GM18519 (cell line): ENCODE measurements around the gene SHISA6.

Experiments used
- ATAC-seq: cut with Tn5 transposase; IDR thresholded peaks from one replicate; pipeline ENCODE4 v1.9.1; 2021; ENCODE audit warnings: mild to moderate bottlenecking, moderate library complexity; ENCODE audit not compliant: unreplicated experiment, low FRiP score

The SHISA6 gene

DNA sequence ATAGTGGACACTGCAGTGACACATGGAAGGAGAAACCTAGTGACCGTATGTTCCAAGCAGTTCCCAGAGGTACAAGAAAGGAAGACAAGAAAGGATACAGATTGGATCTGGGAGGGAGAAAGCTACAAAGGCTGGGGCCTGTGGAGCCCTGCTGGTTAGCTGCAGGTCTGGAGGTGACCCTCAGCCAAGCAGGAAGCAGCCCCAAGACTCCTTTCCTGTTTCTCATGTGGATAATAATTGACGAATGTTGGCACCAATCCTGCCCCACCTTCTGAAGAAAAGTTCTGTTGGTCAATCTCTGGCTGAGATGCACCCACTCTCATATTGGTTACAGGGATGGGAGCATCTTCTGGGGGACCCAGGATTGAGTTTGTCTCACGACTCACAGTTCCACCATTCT is 99.8 kb downstream of the SHISA6 start:
- no peak for ATAC-seq

DNA sequence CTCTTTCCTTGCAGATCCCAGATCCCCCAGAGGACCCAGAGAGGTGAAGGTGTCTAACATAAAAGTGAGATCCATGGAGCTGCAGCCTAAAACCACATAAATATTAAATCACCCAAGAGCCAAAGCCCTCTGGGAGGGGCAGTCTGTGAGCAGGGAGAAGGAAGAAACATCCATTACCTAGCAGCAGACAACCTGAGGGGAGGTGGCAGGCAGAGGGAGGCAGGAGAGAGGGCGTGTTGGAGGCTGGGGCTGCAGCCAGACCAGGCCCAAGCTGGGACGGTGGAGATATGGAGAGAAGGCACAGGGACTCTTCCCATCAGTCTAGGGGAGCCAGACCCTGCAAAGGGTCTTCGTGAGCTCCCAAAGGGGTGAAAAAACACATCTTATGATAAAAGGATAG is 101.1 kb downstream of the SHISA6 start:
- no peak for ATAC-seq

GRCh38 chr17:11349106-11349505 is 108.1 kb downstream of the SHISA6 start:
- ATAC-seq, result no peak

DNA sequence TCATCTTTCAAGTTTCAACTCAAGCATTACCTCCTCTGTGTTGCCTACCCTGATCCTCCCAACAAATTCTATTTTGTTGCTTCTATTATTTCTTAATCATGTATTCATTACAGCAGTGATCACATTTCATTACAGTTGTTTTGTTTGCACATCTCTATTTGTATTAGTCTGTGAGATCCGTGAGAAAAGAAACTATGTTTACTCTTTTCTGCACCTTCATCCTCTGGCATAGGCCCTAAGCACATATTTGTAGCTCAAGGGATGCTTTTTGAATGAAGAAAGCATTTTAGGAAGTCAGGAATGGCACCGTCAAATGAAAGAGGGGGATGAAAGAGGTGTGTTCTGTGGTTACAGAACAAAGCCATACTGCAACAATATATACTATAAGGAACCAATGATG is 110.5 kb downstream of the SHISA6 start:
- ATAC-seq, result no peak

DNA sequence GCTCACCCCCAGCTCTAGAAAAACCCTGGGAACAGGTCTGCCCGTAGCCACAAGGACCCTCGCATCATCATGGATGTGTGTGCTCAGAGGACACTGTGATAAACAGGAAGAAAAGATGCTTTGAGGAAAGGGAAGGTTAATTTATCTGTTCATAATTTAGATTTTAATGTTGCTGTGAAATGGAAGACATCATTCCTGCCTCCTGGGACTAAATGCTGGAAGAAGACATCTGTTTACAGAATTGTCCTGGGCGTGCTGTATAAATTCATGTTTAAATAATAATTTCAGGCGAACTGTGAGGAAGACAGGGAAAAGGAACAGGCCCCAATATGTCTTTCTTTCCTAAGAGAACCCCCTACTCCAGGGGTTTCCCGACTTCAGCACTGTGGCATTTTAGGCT is 112.6 kb downstream of the SHISA6 start:
- no peak for ATAC-seq

- ATAC-seq, result no peak
Observed at GRCh38 chr17:11356371-11356770, 115.4 kb downstream of the SHISA6 start.

DNA sequence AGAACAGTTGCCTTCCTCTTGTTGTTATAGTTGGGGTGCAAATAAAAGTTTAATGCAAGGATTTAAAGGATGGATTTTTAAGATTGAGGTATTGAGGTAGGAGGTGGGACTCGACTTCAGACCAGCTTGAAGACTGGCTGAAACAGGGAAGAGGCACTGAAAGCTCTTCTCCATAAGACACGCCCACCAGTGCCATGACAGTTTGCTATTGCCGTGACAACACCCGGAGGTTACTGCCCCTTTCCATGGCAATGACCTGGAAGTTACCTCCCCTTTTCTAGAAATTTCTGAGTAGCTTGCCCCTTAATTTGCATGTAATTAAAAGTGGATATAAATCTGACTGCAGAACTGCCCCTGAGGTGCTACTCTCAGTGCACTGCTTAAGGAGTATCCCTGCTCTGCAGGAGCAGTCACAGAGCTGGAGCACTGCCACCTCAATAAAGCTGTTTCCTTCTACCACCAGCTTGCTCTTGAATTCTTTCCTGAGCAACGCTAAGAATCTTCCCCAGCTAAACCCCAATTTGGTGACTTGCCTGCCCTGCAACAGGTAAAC is 122.6 kb downstream of the SHISA6 start:
- ATAC-seq, result no peak

DNA sequence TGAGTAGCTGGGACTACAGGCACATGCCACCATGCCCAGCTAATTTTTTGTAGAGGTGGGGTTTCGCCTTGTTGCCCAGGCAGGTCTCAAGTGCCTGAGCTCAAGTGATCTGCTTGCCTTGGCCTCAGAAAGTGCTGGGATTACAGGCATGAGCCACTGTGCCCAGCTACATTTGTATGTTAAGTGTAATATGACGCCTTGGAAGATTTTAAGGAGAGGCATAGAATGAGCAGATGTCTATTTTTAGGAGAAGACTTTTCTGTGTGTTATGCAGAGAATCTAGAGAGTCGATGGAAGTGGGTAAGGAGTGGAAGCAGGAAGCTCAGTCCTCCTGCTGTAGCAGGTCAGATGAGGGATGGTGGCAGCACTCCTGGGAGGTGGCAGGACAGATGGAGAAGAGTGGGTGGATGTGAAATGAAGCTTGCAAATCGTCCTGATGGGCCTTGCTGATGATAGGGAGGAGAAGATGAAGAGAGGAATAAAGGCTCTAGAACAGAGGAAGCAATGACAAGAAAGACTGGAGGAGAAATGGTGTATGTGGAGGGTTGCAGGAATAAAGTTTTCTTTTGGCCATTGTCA is 125.3 kb downstream of the SHISA6 start:
- no peak for ATAC-seq

- no peak for ATAC-seq
Observed at GRCh38 chr17:11369575-11369974, 128.6 kb downstream of the SHISA6 start.

GRCh38 chr17:11372692-11373091 is 131.7 kb downstream of the SHISA6 start:
- no peak for ATAC-seq

- no peak for ATAC-seq
Observed at GRCh38 chr17:11378506-11378905, 137.5 kb downstream of the SHISA6 start.

DNA sequence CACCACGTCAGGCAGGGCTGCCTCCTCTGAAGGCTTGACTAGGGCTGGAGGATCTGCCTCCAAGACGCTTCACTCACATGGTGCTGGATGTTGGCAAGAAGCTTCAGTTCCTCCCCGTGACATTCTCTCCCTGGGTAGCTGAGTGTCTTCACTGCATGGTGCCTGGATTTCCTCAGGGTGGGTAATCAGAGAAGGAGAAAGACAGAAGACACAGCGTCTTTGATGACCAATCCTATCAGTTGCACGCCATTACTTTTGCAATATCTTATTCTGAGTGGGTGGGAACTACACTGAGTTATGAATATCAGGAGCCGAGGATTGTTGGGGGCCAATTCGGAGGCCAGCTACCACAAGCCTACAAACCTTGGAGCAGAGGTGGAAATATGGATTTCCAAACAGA is 139.7 kb downstream of the SHISA6 start:
- ATAC-seq, result no peak

DNA sequence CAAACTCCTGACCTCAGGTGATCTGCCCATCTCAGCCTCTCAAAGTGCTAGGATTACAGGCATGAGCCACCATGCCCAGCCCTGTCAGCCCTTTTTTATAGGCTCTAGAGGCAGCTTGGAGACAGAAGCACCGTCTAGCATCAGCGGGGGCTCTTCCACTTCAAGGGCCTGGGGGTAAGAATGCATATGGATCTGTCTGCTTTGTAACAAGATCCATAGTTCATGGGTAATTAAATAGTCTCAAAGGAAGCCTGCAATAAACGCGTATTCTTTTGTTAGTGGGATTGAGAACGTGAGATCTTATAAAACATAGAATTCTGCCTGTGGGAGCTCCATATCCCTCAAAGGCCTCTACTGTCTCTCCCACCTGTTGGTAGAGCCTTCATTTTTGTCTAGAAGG is 142.1 kb downstream of the SHISA6 start:
- no peak for ATAC-seq

- no peak for ATAC-seq
Observed at GRCh38 chr17:11384131-11384530, 143.1 kb downstream of the SHISA6 start.

- no peak for ATAC-seq
Observed at GRCh38 chr17:11387610-11388009, 146.6 kb downstream of the SHISA6 start.

DNA sequence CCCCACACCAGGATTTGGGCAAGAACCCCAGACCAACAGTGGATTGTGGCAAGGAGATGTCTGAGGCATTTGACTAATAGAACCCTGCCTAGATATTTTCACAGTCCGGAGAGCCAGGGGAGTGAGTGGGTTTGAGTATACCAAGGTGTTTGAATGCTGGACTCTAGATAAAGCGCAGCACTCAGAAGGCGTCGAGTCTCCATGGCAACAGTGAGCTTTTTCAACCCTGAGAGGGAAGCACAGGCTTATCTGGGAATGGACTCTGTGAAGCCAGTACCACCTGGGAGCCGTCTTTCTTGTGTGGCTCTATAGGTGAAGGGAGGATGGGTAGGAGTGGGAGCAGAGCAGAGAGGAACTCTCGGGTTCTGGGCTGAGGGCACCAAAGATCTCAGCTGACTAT is 147.0 kb downstream of the SHISA6 start:
- no peak for ATAC-seq

GRCh38 chr17:11389583-11389982 is 148.6 kb downstream of the SHISA6 start:
- ATAC-seq, result no peak

DNA sequence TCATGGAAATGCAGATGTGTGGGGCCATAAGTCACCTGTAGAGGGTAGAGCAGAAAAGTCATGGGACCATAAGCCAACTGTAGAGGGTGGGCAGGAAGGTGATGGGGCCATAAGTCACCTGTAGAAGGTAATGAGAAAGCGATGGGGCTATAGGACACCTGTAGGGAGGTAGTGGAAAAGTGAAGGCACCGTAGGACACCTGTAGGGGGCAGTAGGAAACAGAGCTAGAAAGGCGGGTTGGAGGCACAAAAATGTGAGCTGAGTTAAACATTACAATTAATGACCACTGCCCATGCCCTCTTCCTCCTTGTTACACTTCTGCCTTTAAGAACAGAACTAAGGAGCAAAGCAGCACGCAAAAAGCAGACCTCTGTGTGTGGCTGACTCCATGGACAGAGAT is 150.1 kb downstream of the SHISA6 start:
- ATAC-seq, result no peak

DNA sequence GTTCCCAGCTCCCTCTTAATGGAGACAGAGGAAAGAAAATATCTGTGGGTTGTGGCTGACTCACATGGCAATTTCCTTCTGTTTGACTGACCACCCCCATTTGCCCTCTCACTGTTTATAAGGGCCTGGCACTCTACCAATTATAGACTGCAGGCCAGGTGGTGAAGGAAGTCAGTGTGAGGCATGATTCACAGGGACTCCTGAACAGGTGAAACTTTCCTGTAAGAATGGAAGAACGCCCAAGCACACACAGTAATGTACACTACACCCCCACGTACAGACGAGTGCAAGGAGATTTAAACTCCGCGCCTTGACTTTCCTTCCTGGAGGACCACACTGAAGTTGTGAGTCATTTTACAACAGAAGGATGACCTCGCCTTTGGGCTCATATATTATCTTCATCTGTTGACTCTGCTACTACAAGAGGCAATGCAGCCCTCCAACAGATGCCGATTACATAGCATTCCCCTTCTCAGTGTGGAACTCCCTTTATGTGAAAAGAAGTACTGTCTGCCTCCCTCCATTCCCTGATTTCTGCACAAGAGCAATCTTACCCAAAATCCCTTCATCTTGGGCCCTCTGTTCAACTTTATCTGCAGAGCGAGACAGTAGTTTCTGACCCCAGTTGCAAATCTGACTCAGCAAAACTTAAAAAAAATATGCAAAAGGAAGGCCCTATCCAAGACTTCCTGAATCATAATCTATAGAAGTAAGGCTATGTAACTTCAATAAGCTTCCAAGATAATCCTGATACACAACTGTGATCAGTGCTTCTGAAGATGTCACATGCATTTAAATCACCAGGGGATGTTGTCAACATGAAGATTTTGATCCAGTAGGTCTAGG is 163.6 kb downstream of the SHISA6 start:
- ATAC-seq, result no peak

- ATAC-seq, result no peak
Observed at GRCh38 chr17:11406716-11407115, 165.7 kb downstream of the SHISA6 start.

DNA sequence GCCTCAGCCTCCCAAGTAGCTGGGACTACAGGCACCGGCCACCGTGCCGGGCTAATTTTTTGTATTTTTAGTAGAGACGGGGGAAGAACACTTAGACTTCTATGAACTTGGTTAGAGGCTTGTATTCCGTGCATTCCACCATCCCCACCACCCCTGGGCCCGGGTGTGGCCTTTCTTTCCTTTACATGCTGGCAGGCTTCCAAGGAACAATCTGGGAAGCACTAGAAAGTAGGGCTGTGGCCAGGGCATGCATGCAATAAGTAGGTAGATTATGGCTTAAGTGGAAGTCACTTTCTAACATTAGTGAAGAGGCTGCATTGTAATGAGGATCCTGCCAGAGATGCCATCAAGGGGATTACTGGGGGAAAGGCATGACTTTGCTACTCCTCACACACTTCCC is 171.6 kb downstream of the SHISA6 start:
- no peak for ATAC-seq

- no peak for ATAC-seq
Observed at GRCh38 chr17:11418342-11418741, 177.3 kb downstream of the SHISA6 start.
